ENCODE data around the gene APCDD1L. TPM values are rescaled to one million over a fixed set of nuclear protein-coding genes. Genes with fewer than 3 reads are reported as not detected.

Gene APCDD1L
- total RNA-seq, 4 donors from 2014 or later, result not detected

- Histone ChIP-seq H3K27me3 (no peaks in the 10 kb centered on the region), H3K4me3 (no peak overlapping the region), H3K36me3 (no peaks in the 10 kb centered on the region), H3K9me3 (no peaks in the 10 kb centered on the region), H3K27ac (no peak overlapping the region), H3K4me1 (no peaks in the 10 kb centered on the region)
- TF ChIP-seq POLR2A (IDR thresholded peaks at IDR 0.05) (no peak), CTCF (IDR thresholded peaks at IDR 0.05) (no peak)
- no peak for DNase-seq
Measured at GRCh38 chr20:58555078-58555765, 40.0 kb upstream of the APCDD1L start.

DNA sequence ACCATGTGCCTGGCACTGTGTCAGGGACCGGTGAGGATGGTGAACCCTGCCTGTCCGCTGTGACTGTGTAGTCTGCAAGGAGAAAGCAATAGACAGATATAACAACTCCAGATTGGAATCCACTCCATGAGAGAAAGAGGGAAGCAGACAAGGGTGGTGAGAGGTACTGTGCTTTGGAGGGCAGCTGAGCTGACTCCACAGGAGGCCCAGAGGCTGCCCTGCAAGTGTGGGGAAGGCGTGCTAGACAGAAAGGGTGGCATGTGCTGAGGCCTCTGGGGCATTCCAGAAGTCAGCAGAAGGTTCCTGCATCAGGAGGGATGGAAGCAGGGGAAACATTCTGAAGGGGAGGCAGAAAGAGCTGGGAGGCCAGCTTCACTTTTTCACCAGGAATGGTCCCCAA is 39.3 kb upstream of the APCDD1L start:
- Histone ChIP-seq H3K4me1 (no peaks in the 10 kb centered on the region), H3K27me3 (no peaks in the 10 kb centered on the region), H3K4me3 (no peak overlapping the region), H3K9me3 (no peaks in the 10 kb centered on the region), H3K27ac (no peak overlapping the region), H3K36me3 (no peaks in the 10 kb centered on the region)
- TF ChIP-seq POLR2A (IDR thresholded peaks at IDR 0.05) (no peak), CTCF (IDR thresholded peaks at IDR 0.05) (no peak)
- DNase-seq, result peak in 1 of 3 donors; percentile 3

GRCh38 chr20:58553841-58554240 is 38.6 kb upstream of the APCDD1L start:
- H3K27me3 ChIP-seq, result no peaks in the 10 kb centered on the region
- DNase-seq, result no peak
- no peak for TF ChIP-seq POLR2A (IDR thresholded peaks at IDR 0.05)
- TF ChIP-seq CTCF (IDR thresholded peaks at IDR 0.05), result no peak

GRCh38 chr20:58553166-58553696 is 38.0 kb upstream of the APCDD1L start:
- H3K4me1 ChIP-seq, result no peaks in the 10 kb centered on the region
- H3K36me3 ChIP-seq, result no peaks in the 10 kb centered on the region
- H3K4me3 ChIP-seq, result no peak overlapping the region
- no peaks in the 10 kb centered on the region for H3K9me3 ChIP-seq
- no peaks in the 10 kb centered on the region for H3K27me3 ChIP-seq
- DNase-seq, result no peak
- TF ChIP-seq CTCF (IDR thresholded peaks at IDR 0.05) (no peak), POLR2A (IDR thresholded peaks at IDR 0.05) (no peak)
- H3K27ac ChIP-seq, result no peak overlapping the region

More at GRCh38 chr20:58553841-58554240, 38.6 kb upstream of the APCDD1L start:
- Histone ChIP-seq H3K27ac (no peak overlapping the region), H3K4me1 (no peaks in the 10 kb centered on the region), H3K4me3 (no peak overlapping the region), H3K36me3 (no peaks in the 10 kb centered on the region), H3K9me3 (no peaks in the 10 kb centered on the region)

GRCh38 chr20:58552366-58552934 is 37.3 kb upstream of the APCDD1L start:
- Histone ChIP-seq H3K4me3 (no peak overlapping the region), H3K4me1 (no peaks in the 10 kb centered on the region), H3K36me3 (no peaks in the 10 kb centered on the region), H3K27ac (no peak overlapping the region), H3K9me3 (no peaks in the 10 kb centered on the region), H3K27me3 (no peaks in the 10 kb centered on the region)
- no peak for DNase-seq
- TF ChIP-seq POLR2A (IDR thresholded peaks at IDR 0.05), result no peak
- no peak for TF ChIP-seq CTCF (IDR thresholded peaks at IDR 0.05)

All from Peyer's patch (tissue), 4 donors.